Ishikawa (cell line): ENCODE measurements around the gene CLPX.

ENCODE experiments used
- CEBPB ChIP-seq: IDR thresholded peaks from 2 replicates; pipeline ENCODE4 v1.6.1; 2012
- CREB1 ChIP-seq: IDR thresholded peaks from 2 replicates; pipeline ENCODE4 v1.6.1; 2012; ENCODE audit warnings: low read depth
- EGR1 ChIP-seq: IDR thresholded peaks from 2 replicates; pipeline ENCODE4 v1.6.1; 2012
- EP300 ChIP-seq: IDR thresholded peaks from 2 replicates; pipeline ENCODE4 v1.6.1; 2012; ENCODE audit warnings: borderline replicate concordance
- FOXM1 ChIP-seq: IDR thresholded peaks from 2 replicates; pipeline ENCODE4 v1.6.1; 2012; ENCODE audit warnings: low read depth, borderline replicate concordance
- MAX ChIP-seq: IDR thresholded peaks from 2 replicates; pipeline ENCODE4 v1.6.1; 2012
- NFIC ChIP-seq: IDR thresholded peaks from 2 replicates; pipeline ENCODE4 v1.6.1; 2012
- RAD21 ChIP-seq: IDR thresholded peaks from 2 replicates; pipeline ENCODE4 v1.6.1; 2012; ENCODE audit warnings: low read depth
- TAF1 ChIP-seq: IDR thresholded peaks from 2 replicates; pipeline ENCODE4 v1.6.1; 2012; ENCODE audit warnings: low read depth, mild to moderate bottlenecking
- TCF12 ChIP-seq: IDR thresholded peaks from 2 replicates; pipeline ENCODE4 v1.6.1; 2012; ENCODE audit warnings: low read depth
- TEAD4 ChIP-seq: IDR thresholded peaks from 2 replicates; pipeline ENCODE4 v1.6.1; 2012
- USF1 ChIP-seq: IDR thresholded peaks from 2 replicates; pipeline ENCODE4 v1.6.1; 2012
- YY1 ChIP-seq: IDR thresholded peaks from 2 replicates; pipeline ENCODE4 v1.6.1; 2012; ENCODE audit warnings: low read depth
- ZBTB7A ChIP-seq: IDR thresholded peaks from 2 replicates; pipeline ENCODE4 v1.6.1; 2012; ENCODE audit warnings: low read depth
- TF ChIP-seq, protein P1 (sequence below): IDR thresholded peaks from 2 replicates; pipeline ENCODE4 v1.6.1; 2012; ENCODE audit warnings: low read depth, mild to moderate bottlenecking

CLPX gene

GRCh38 chr15:65195548-65195923, 10.4 kb upstream of the CLPX start:
- TF ChIP-seq, protein P1, sequence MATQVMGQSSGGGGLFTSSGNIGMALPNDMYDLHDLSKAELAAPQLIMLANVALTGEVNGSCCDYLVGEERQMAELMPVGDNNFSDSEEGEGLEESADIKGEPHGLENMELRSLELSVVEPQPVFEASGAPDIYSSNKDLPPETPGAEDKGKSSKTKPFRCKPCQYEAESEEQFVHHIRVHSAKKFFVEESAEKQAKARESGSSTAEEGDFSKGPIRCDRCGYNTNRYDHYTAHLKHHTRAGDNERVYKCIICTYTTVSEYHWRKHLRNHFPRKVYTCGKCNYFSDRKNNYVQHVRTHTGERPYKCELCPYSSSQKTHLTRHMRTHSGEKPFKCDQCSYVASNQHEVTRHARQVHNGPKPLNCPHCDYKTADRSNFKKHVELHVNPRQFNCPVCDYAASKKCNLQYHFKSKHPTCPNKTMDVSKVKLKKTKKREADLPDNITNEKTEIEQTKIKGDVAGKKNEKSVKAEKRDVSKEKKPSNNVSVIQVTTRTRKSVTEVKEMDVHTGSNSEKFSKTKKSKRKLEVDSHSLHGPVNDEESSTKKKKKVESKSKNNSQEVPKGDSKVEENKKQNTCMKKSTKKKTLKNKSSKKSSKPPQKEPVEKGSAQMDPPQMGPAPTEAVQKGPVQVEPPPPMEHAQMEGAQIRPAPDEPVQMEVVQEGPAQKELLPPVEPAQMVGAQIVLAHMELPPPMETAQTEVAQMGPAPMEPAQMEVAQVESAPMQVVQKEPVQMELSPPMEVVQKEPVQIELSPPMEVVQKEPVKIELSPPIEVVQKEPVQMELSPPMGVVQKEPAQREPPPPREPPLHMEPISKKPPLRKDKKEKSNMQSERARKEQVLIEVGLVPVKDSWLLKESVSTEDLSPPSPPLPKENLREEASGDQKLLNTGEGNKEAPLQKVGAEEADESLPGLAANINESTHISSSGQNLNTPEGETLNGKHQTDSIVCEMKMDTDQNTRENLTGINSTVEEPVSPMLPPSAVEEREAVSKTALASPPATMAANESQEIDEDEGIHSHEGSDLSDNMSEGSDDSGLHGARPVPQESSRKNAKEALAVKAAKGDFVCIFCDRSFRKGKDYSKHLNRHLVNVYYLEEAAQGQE = no peak
- no peak for TF ChIP-seq EGR1
- no peak for TF ChIP-seq TEAD4
- no peak for TF ChIP-seq TCF12
- TF ChIP-seq RAD21 = no peak
- no peak for TF ChIP-seq EP300
- no peak for TF ChIP-seq CREB1
- TF ChIP-seq NFIC = no peak
- no peak for TF ChIP-seq CEBPB
- TF ChIP-seq USF1 = no peak
- TF ChIP-seq FOXM1 = no peak
- TF ChIP-seq MAX = no peak
- no peak for TF ChIP-seq YY1
- TF ChIP-seq TAF1 = no peak
- no peak for TF ChIP-seq ZBTB7A

- TF ChIP-seq NFIC (no peak), TCF12 (no peak), RAD21 (no peak), EP300 (no peak), CEBPB (no peak), FOXM1 (no peak), USF1 (no peak)
Measured at GRCh38 chr15:65194826-65195547, 9.8 kb upstream of the CLPX start.

- TF ChIP-seq EP300 = no peak
- TF ChIP-seq NFIC = no peak
- TF ChIP-seq YY1 = no peak
- no peak for TF ChIP-seq EGR1
- TF ChIP-seq MAX = no peak
- no peak for TF ChIP-seq ZBTB7A
- TF ChIP-seq USF1 = no peak
Measured at GRCh38 chr15:65192016-65192415, 6.9 kb upstream of the CLPX start.

DNA sequence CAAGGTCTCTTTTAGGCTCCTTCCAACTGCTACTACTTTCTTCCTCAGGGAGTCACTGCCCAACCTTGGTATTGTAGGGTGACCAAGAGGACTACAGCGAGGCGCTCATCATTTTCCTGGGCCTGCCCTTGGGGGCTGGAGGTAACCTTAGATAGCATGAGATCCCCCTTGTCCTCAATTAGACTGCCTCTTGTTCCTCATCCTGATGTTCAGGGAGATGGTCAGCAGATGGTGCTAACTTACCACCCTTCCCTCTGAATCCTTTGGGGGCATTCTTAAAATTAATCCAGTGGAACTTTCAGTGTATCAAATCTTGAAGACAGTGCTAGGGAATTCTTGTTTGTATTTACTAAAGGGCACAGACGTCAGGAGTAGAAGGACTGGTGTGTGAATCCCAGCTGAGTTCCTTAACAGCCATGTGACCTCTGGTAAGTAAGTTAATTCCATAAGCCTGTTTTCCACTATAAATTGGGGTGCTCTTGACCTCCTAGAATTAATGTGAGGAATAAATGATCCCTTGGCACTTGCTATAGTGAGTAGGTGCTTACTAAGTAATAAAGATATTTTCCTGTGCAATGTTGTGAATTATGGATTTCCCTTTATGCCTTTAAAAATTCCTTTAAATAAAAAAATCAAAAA, 4.1 kb upstream of the CLPX start:
- TF ChIP-seq RAD21 (peak; percentile 97), FOXM1 (no peak)

GRCh38 chr15:65184305-65184867, 756 bp downstream of the CLPX start:
- no peak for TF ChIP-seq TEAD4
- peak; percentile 18; the same call in 1 of the 2 replicates for TF ChIP-seq ZBTB7A

GRCh38 chr15:65183865-65184159, 1.3 kb downstream of the CLPX start:
- TF ChIP-seq RAD21 = no peak
- TF ChIP-seq, protein P1 = no peak
